Skeletal muscle satellite cell (primary cell): ENCODE measurements around the gene JAK1.
A peak's percentile ranks its signal among the peaks of the same experiment; 100 is the strongest.

Experiments used
- H3K27me3 ChIP-seq: 2 replicates; pipeline ENCODE4 v1.7.0; 2013; ENCODE audit warnings: low read length; ENCODE audit not compliant: control insufficient read depth, insufficient read depth
- H3K36me3 ChIP-seq: 2 replicates; pipeline ENCODE4 v1.7.0; 2013; ENCODE audit warnings: mild to moderate bottlenecking, control low read depth, low read length; ENCODE audit not compliant: insufficient read depth
- H3K4me1 ChIP-seq: 2 replicates; pipeline ENCODE4 v1.7.0; 2013; ENCODE audit warnings: low read length; ENCODE audit not compliant: control insufficient read depth, insufficient read depth
- H3K4me2 ChIP-seq: 2 replicates; pipeline ENCODE4 v1.7.0; 2013; ENCODE audit warnings: mild to moderate bottlenecking, low read length
- H3K4me3 ChIP-seq: 2 replicates; pipeline ENCODE4 v1.7.0; 2013; ENCODE audit warnings: low read length
- H3K9ac ChIP-seq: 2 replicates; pipeline ENCODE4 v1.7.0; 2013; ENCODE audit warnings: mild to moderate bottlenecking, low read depth, low read length, moderate library complexity
- H3K9me3 ChIP-seq: replicated peaks from 2 replicates; pipeline ENCODE4 v1.7.0; 2013; ENCODE audit warnings: mild to moderate bottlenecking, control low read depth, low read length

JAK1 gene

DNA sequence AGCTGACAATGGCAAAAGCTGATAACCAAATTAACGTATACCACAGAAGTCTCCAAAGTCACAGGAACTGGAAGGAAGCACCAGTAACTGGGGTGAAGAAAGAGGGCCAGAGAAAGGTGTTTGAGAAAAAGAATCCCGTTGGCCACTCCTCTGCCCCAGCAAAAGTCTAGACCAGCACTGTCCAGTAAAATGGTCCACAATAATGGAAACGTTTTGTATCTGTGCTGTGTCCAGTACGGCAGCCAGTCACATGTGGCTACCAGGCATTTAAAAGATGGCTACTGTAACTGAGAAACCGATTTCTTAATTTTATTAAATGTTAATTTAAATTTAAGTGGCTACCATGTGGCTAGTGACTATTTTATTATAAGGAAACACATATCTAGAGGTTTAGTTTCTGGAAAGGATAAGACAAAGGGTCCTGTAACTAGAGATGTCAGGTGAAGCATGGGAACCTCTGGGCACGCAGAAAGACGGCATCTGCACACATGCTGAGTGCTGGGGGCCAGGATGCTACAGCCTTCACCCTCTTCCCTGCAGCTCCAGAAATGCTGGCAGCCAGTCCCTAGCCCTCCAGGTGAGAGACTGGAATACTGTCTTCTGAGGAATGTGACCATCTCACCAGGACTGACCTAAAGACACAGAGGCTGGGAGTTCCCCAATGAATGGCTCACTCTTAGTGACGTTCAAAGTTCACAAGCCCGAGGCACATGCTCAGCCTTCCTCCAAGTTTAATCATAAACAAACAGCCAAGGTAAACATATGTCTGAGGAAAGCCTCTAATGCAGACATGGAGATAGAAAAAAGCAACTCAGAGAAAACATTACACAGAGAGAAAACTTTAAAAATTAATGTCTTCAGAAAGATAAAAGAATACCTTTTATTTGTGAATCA is 50.7 kb downstream of the JAK1 start:
- no peaks in the 10 kb centered on the region for H3K27me3 ChIP-seq
- H3K4me1 ChIP-seq: peaks cover 65% of the 10 kb centered on the region
- no peaks in the 10 kb centered on the region for H3K9me3 ChIP-seq
- H3K36me3 ChIP-seq: no peaks in the 10 kb centered on the region
- peak overlapping the region; percentile 60 for H3K4me2 ChIP-seq
- H3K4me3 ChIP-seq: no peak overlapping the region
- H3K9ac ChIP-seq: peak overlapping the region; percentile 71

DNA sequence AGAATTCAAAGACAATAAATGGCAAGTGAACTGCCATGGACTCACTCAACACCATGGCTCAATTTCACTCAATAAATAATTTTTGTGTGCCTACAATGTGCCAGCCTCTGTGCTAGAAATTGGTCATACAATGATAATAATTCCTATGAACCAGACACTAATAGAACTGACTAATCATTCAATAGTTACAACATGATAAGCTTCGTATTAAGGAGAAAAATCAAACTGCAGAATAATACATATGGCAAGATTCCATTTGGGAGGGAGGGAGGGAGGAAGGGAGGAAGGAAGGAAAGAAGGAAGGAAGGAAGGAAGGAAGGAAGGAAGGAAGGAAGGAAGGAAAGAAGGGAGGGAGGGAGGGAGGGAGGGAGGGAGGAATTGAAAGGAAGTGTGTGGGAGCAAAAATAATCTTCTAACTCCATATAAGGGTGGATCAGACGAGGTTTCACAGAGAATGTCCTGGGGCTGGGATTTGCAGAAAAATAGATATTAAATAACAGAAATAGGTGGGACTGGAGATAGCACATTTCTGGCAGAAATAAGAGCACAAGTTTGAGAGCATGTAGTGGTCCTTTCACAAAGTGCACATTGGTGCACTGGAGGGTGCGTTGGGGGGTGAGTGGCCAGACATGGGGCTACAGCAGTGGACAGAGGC is 52.9 kb downstream of the JAK1 start:
- no peak overlapping the region for H3K4me2 ChIP-seq

DNA sequence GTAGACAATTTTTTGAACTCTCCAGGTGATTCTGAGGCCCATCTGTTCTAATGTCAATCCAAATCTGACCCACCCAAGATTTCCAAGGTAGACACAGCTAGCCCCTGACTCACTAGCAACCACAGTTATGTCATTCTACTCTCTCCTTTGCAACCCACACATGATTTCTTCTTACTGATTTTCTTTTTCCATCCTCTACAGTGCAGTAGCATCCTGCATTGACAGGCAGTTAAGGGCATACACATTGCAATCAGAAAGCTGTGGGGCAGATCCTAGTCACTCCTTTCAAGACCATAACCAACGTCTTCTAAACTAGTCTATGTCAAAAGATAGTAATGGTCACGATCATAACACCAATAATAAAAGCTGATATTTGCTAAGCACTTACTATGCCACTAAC is 54.2 kb downstream of the JAK1 start:
- H3K4me1 ChIP-seq: peaks cover 54% of the 10 kb centered on the region
- no peak overlapping the region for H3K9ac ChIP-seq
- H3K4me3 ChIP-seq: no peak overlapping the region
- no peak overlapping the region for H3K4me2 ChIP-seq
- no peaks in the 10 kb centered on the region for H3K36me3 ChIP-seq
- no peaks in the 10 kb centered on the region for H3K9me3 ChIP-seq
- no peaks in the 10 kb centered on the region for H3K27me3 ChIP-seq

More for the DNA sequence above, 52.9 kb downstream of the JAK1 start:
- H3K27me3 ChIP-seq: no peaks in the 10 kb centered on the region
- H3K4me1 ChIP-seq: peaks cover 67% of the 10 kb centered on the region
- no peaks in the 10 kb centered on the region for H3K9me3 ChIP-seq
- H3K4me3 ChIP-seq: no peak overlapping the region
- no peak overlapping the region for H3K9ac ChIP-seq
- H3K36me3 ChIP-seq: no peaks in the 10 kb centered on the region

DNA sequence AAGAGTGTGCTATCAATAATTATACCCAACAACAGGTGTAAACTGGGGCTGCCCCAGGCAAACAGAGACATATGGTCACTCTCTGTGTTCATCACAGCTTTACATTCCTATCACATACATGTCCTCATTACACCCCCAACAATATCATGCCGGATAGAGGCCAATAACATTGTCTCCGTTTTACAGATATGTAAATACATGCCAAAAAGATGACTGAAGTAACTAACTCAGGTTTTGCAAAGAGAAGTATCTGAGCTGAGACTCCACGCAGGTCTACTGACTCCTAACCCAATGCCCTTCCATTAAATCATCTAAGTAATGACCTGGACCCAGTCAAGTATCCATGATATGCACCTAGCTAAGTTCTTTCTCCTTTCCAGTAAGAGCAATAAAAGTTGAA is 55.0 kb downstream of the JAK1 start:
- no peaks in the 10 kb centered on the region for H3K27me3 ChIP-seq
- H3K4me1 ChIP-seq: peaks cover 53% of the 10 kb centered on the region
- H3K9me3 ChIP-seq: no peaks in the 10 kb centered on the region
- H3K36me3 ChIP-seq: no peaks in the 10 kb centered on the region
- no peak overlapping the region for H3K4me3 ChIP-seq
- H3K9ac ChIP-seq: peak overlapping the region; percentile 24
- peak overlapping the region; percentile 44 for H3K4me2 ChIP-seq

DNA sequence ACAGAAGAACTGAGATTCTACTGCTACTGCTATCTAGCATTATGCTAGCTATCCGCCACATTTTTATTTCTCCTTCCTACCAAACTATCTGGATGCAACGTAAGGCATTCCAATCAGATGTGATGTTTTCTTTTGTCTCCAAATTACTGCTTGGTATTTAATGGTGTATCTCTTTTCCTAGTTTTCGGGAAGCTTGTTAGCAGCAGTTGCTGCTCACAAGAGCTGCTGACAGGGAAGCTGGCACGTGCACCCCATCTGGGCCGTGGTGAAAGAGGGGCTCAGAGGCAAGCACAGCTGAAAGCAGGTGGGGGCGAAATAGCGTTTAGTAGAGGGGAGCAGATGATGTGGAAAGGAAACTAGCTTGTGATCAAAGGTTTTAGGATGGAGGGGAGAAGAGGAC is 57.3 kb downstream of the JAK1 start:
- Histone ChIP-seq H3K36me3 (no peaks in the 10 kb centered on the region), H3K9ac (no peak overlapping the region), H3K4me1 (peaks cover 42% of the 10 kb centered on the region), H3K9me3 (no peaks in the 10 kb centered on the region), H3K27me3 (no peaks in the 10 kb centered on the region), H3K4me2 (no peak overlapping the region), H3K4me3 (no peak overlapping the region)

DNA sequence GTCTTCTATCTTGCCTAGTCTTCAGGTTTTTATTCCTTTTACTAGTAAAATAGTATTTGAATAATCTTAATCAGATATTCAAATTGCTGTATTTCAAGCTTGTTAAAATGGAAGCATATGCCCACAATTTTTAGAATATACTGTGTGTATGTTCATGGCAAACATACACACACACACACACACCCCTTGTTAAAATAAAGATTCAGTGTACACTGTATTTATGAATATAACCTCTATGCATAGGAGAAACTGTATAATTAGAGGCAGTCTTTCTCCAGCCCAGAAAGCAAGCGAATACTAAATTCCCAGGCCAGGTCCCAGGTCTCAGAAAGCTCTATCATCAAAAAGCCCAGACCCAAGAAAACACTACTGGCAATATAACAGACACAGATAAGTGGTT is 57.8 kb downstream of the JAK1 start:
- H3K4me2 ChIP-seq: no peak overlapping the region
- no peak overlapping the region for H3K4me3 ChIP-seq
- H3K4me1 ChIP-seq: peaks cover 38% of the 10 kb centered on the region
- H3K9me3 ChIP-seq: no peaks in the 10 kb centered on the region
- H3K27me3 ChIP-seq: no peaks in the 10 kb centered on the region
- H3K36me3 ChIP-seq: no peaks in the 10 kb centered on the region
- H3K9ac ChIP-seq: no peak overlapping the region

GRCh38 chr1:64906447-64906846 is 59.9 kb downstream of the JAK1 start:
- Histone ChIP-seq H3K9me3 (no peaks in the 10 kb centered on the region), H3K36me3 (no peaks in the 10 kb centered on the region), H3K4me2 (no peak overlapping the region), H3K4me3 (no peak overlapping the region), H3K27me3 (no peaks in the 10 kb centered on the region), H3K4me1 (peaks cover 26% of the 10 kb centered on the region), H3K9ac (no peak overlapping the region)

DNA sequence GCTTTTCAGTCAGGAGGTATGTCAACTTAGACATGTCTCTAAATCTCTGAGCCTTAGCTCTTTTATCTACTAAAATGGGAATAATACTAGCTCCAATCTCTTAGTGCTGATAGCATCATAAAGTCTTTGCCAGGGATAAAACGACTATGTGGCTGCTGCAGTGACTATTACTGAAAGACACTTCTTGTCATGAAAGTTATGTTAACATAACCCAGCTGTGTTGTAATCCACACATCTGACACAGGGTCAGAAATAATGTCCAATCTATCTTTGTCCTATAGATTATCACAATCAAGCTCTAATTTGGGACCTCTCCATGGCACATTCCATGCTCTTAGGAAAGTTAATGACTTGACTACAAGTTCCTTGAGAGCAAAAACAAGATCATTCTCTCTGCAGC is 62.8 kb downstream of the JAK1 start:
- H3K27me3 ChIP-seq: no peaks in the 10 kb centered on the region
- H3K9ac ChIP-seq: no peak overlapping the region
- peaks cover 15% of the 10 kb centered on the region for H3K4me1 ChIP-seq
- no peak overlapping the region for H3K4me3 ChIP-seq
- no peak overlapping the region for H3K4me2 ChIP-seq
- no peaks in the 10 kb centered on the region for H3K9me3 ChIP-seq
- no peaks in the 10 kb centered on the region for H3K36me3 ChIP-seq

DNA sequence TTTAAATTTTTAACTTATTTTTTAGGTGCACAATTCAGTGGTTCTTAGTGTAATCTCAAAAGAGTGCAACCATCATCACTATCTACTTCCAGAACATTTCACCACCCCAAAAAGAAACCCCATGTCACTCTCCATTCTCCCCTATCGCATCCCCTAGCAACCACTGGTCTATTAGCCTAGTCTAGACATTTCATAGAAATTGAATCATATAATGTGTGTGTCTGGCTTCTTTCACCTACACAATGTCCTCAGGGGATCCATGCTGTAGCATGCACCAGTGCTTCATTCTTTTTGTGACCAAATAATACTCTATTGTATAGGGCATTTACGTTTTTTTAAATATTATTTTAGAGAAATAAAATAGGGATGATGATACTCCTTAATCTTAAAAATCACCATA is 64.7 kb downstream of the JAK1 start:
- H3K9ac ChIP-seq: no peak overlapping the region
- H3K4me3 ChIP-seq: no peak overlapping the region
- H3K4me1 ChIP-seq: peaks cover 27% of the 10 kb centered on the region
- no peak overlapping the region for H3K4me2 ChIP-seq
- H3K27me3 ChIP-seq: no peaks in the 10 kb centered on the region
- H3K9me3 ChIP-seq: no peaks in the 10 kb centered on the region
- H3K36me3 ChIP-seq: no peaks in the 10 kb centered on the region

- Histone ChIP-seq H3K36me3 (no peaks in the 10 kb centered on the region), H3K27me3 (no peaks in the 10 kb centered on the region), H3K4me3 (no peak overlapping the region), H3K9me3 (no peaks in the 10 kb centered on the region), H3K9ac (no peak overlapping the region), H3K4me2 (no peak overlapping the region), H3K4me1 (peaks cover 23% of the 10 kb centered on the region)
Measured at GRCh38 chr1:64900916-64901315, 65.4 kb downstream of the JAK1 start.

GRCh38 chr1:64898107-64898861 is 68.1 kb downstream of the JAK1 start:
- peaks cover 25% of the 10 kb centered on the region for H3K4me1 ChIP-seq
- H3K4me3 ChIP-seq: no peak overlapping the region
- no peaks in the 10 kb centered on the region for H3K36me3 ChIP-seq
- no peaks in the 10 kb centered on the region for H3K9me3 ChIP-seq
- peak overlapping the region; percentile 37 for H3K4me2 ChIP-seq
- H3K27me3 ChIP-seq: no peaks in the 10 kb centered on the region
- peak overlapping the region; percentile 73 for H3K9ac ChIP-seq
